GM12875 (cell line): ENCODE data around the gene CDH13.

Experiments
- H3K4me3 ChIP-seq: one replicate; pipeline ENCODE4 v1.5.1; 2011; ENCODE audit warnings: low read depth, low read length, control low read depth
- TF ChIP-seq, protein P1 (sequence below): IDR thresholded peaks from 2 replicates; pipeline ENCODE4 v1.5.1; 2011; ENCODE audit warnings: low read depth, mild to moderate bottlenecking, control low read depth, inconsistent platforms, low read length, moderate library complexity, borderline replicate concordance; ENCODE audit not compliant: insufficient read depth

CDH13 gene

DNA sequence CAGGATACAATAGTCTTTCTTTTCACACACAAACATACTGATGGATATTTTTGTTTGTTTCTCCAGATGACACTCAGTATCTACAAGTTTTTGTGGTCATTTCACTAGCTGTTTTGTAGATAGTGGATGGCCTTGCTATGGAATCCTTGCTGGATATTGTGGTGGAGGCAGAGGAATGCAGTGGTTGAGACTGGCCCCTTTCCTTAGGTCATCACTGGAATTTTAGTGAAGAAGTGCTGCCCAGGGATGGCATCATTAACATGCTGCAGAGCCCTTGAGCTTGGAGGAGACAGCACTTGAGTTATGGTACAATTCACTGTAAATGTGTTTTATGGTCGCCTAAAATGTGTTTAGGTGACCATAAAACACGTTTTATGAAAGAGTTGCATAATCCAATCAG, 725.1 kb downstream of the CDH13 start:
- TF ChIP-seq, protein P1, sequence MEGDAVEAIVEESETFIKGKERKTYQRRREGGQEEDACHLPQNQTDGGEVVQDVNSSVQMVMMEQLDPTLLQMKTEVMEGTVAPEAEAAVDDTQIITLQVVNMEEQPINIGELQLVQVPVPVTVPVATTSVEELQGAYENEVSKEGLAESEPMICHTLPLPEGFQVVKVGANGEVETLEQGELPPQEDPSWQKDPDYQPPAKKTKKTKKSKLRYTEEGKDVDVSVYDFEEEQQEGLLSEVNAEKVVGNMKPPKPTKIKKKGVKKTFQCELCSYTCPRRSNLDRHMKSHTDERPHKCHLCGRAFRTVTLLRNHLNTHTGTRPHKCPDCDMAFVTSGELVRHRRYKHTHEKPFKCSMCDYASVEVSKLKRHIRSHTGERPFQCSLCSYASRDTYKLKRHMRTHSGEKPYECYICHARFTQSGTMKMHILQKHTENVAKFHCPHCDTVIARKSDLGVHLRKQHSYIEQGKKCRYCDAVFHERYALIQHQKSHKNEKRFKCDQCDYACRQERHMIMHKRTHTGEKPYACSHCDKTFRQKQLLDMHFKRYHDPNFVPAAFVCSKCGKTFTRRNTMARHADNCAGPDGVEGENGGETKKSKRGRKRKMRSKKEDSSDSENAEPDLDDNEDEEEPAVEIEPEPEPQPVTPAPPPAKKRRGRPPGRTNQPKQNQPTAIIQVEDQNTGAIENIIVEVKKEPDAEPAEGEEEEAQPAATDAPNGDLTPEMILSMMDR, result no peak
- H3K4me3 ChIP-seq, result no peak overlapping the region

DNA sequence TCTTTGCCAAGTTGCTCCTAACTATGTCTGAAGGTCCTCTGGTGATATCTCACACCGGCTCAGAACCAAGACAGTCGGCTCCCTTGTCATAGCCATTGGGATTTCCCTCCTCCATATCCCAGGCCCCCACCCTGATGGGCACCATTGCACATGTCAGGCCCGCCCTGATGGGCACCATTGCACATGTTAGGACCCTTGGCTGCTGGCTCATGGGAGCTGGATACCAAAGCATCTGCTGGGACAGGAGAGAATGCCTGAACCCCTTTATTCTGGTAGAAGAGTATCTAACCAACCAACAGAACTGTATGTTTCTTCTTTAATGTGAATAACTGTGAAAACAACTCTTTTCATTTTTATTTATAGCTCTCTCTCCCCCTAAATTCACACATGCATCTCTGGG, 726.5 kb downstream of the CDH13 start:
- H3K4me3 ChIP-seq, result no peak overlapping the region
- TF ChIP-seq, protein P1, result no peak

DNA sequence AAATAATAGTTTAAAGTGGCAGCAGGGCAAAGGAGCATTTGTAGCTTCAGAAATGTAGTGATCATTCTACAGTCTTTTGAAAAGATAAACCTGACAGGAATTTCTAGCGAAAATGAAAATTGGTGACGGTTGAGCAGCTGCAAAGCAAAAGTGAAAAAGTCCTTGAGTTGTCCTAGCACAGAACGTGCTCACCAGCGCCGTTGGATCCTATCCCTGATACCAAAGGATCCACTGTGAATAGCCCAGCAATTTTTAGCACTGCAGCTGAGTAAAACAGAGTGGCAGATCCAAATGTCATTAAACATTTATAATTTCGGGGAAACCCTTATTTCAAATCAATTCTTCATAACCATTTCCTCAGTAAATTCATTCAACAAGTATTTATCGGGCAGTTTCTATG, 727.2 kb downstream of the CDH13 start:
- TF ChIP-seq, protein P1, result no peak
- H3K4me3 ChIP-seq, result no peak overlapping the region

DNA sequence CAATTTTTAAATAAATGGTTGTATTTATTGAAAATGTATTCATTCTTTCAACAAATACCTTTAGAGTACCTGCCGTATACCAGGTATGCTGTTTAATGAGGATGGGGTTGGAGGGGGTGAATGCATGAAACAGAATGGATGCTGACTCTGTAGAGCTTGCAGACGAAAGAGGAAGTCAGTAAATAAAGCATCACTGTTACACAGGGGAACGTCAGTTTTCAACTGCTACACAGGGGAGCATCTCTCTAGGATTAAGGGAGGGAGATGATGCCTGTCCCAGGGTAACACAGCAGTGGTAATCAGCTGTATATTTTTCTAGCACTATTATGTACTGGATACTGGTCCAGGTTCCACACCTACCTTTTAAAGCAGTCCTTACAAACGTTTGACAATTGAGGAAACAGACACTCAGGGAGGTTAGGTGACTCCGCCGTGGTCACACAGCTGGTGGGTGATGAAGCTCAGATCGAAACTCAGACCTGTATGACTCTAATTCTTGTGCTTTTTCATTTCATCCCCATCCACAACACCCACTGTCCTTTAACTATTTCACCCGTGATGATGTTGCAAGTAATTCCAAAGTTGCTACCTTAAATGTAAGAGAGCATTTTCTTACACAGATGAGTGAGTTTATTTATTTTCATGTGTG, 728.9 kb downstream of the CDH13 start:
- TF ChIP-seq, protein P1, result no peak
- no peak overlapping the region for H3K4me3 ChIP-seq

DNA sequence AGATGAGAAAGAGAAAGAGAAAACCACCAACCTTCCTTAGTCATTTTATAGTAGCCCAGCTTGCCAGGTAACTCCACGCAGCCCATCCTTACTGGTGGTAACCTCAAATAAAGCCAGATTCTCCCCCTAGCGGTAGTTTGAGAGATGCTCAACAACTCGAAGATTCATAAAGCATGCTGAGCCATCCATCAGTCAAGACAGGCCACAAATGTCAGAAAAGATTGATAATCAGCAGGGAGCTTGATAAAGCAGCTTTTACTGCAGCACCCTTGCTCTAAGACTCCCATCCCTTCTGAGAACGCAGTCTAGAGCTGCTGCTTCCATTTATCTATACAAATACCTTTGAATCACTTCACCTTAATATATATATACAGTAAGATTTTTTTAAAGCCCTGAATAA, 729.5 kb downstream of the CDH13 start:
- H3K4me3 ChIP-seq, result no peak overlapping the region
- TF ChIP-seq, protein P1, result peak; percentile 69

DNA sequence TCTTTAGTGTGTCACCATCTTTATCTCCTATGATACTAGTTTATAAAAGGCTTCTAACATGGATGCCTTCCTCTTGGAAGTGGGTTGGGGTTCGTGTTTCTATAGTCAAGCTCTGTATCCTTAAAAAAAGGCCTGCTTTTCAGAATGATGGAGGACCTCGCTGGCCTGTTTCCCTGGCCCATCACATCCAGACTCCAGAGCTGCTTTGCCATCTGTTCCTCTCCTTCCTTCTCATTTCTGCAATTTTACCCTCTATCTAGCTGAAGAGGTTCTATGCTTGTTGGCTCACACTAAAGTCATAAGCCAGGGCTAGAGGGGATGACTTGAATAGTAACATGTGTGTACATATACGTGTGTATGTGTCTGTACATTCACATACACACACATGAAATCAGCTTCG, 730.2 kb downstream of the CDH13 start:
- TF ChIP-seq, protein P1, result no peak
- no peak overlapping the region for H3K4me3 ChIP-seq

DNA sequence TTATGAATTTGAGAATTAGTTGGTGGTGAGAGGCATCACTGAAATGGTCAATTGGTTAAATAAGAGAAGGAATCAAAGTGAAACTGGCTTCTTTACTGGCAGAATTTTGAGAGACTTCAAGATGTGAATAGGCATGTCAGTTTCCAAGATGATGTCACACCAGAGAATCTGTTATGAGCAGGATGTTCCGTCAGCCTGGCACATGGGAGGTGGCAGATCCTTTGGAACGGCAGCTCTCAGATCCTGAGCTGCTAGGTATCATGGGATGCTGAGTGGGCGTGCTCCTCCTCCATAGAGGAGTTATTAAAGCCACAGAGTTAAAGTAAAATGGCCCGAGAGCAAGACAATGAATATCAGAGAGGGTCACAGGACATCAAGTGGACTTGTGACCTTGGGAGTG, 736.8 kb downstream of the CDH13 start:
- TF ChIP-seq, protein P1, result no peak
- H3K4me3 ChIP-seq, result no peak overlapping the region
